HCT116 (cell line): ENCODE measurements around the gene CELF2. TPM values are rescaled to one million over a fixed set of nuclear protein-coding genes. Genes with fewer than 3 reads are reported as not detected.

Source experiments
- ATAC-seq: fragments of 200-7000 bp; cut with Tn5 transposase; 2 replicates; pipeline ENCODE4 v1.9.1; 2020; ENCODE audit warnings: mild to moderate bottlenecking, moderate library complexity
- BruUV-seq: library from RNA; stranded (reverse); fragments of 400-500 nt; replicated peaks from 2 replicates; lab custom pipeline; 2021; lab: Mats Ljungman, UMichigan
- CTCF ChIA-PET: fragments of 300-600 bp; sonication (Branson Sonifier 250); formaldehyde crosslinking; loops from one replicate; lab custom pipeline; 2021; ENCODE audit warnings: antibody characterized with exemption; lab: Charles Lee
- POLR2A ChIA-PET: fragments of 300-600, 350-600 bp; sonication (Branson Sonifier 250); formaldehyde crosslinking; loops from one replicate; lab custom pipeline; 2021; ENCODE audit warnings: antibody characterized with exemption; lab: Charles Lee
- RAD21 ChIA-PET, 2 experiments: fragments of 300-600 bp; sonication (Branson Sonifier 250); formaldehyde crosslinking; loops; one replicate each; lab custom pipeline; 2023; ENCODE audit warnings: low total read pairs in 2 of 2; ENCODE audit not compliant: uncharacterized antibody in 2 of 2, unreplicated experiment in 2 of 2, low non-redundant PET in 1 of 2; lab: Charles Lee
- DNase-seq: peaks from one replicate; pipeline ENCODE4 v3.0.0-alpha.2; 2010; ENCODE audit warnings: low read depth, low spot score
- H2AFZ ChIP-seq: fragments of 200-600 bp; shearing (Covaris generic), sonication (generic); 2 replicates; pipeline ENCODE4 v1.6.1; 2017; ENCODE audit warnings: low read depth, mixed run types, mixed read lengths, antibody characterized with exemption, low read length; ENCODE audit not compliant: poor library complexity, severe bottlenecking
- H3K27ac ChIP-seq: 2 replicates; pipeline ENCODE4 v1.5.1; 2012; ENCODE audit warnings: low read depth, low read length
- H3K27me3 ChIP-seq: fragments of 200-600 bp; sonication (generic); 2 replicates; pipeline ENCODE4 v1.6.1; 2016; ENCODE audit warnings: mixed run types, low read length, mixed read lengths; ENCODE audit not compliant: insufficient read depth
- H3K36me3 ChIP-seq, 2 experiments: fragments of 200-500 bp in 1 of 2; fragments of 200-600 bp in 1 of 2; sonication (Bioruptor generic) in 1 of 2; sonication (generic) in 1 of 2; 2 replicates each; pipeline versions ENCODE4 v1.5.1 to v1.6.1; 2014 to 2016; ENCODE audit warnings: low read length in 2 of 2, inconsistent platforms in 1 of 2, mixed read lengths in 1 of 2, mixed run types in 1 of 2; ENCODE audit not compliant: insufficient read depth in 2 of 2, control insufficient read depth in 1 of 2
- H3K4me1 ChIP-seq, 2 experiments: fragments of 200-600 bp in 1 of 2; sonication (generic) in 1 of 2; 2 replicates each; pipeline versions ENCODE4 v1.5.1 to v1.6.1; 2012 to 2017; ENCODE audit warnings: low read length in 2 of 2, inconsistent platforms in 1 of 2, mild to moderate bottlenecking in 1 of 2, mixed read lengths in 1 of 2, mixed run types in 1 of 2, moderate library complexity in 1 of 2; ENCODE audit not compliant: insufficient read depth in 2 of 2, control insufficient read depth in 1 of 2
- H3K4me2 ChIP-seq: fragments of 200-600 bp; sonication (generic); 2 replicates; pipeline ENCODE4 v1.6.1; 2017; ENCODE audit warnings: mixed run types, low read length, mixed read lengths
- H3K4me3 ChIP-seq, 2 experiments: fragments of 200-600 bp in 1 of 2; sonication (generic) in 1 of 2; replicated peaks in 1 of 2; 2 replicates each; pipeline ENCODE4 v1.5.1; 2011 to 2016; ENCODE audit warnings: low read length in 2 of 2, control low read depth in 1 of 2, low read depth in 1 of 2, mild to moderate bottlenecking in 1 of 2, mixed read lengths in 1 of 2, mixed run types in 1 of 2
- H3K79me2 ChIP-seq: fragments of 200-600 bp; sonication (generic); 2 replicates; pipeline ENCODE4 v1.6.1; 2017; ENCODE audit warnings: mild to moderate bottlenecking, mixed run types, low read length, moderate library complexity, mixed read lengths; ENCODE audit not compliant: insufficient read depth
- H3K9ac ChIP-seq: fragments of 200-600 bp; sonication (generic); 2 replicates; pipeline ENCODE4 v1.6.1; 2016; ENCODE audit warnings: low read length, mixed read lengths
- H3K9me2 ChIP-seq: fragments of 200-600 bp; sonication (generic), shearing (Covaris generic); 2 replicates; pipeline ENCODE4 v1.6.1; 2017; ENCODE audit warnings: mixed run types, mild to moderate bottlenecking, moderate library complexity; ENCODE audit not compliant: insufficient read depth
- H3K9me3 ChIP-seq, 2 experiments: fragments of 200-500 bp in 1 of 2; fragments of 200-600 bp in 1 of 2; sonication (Bioruptor generic) in 1 of 2; sonication (generic) in 1 of 2; 2 replicates each; pipeline ENCODE4 v1.6.1; 2014 to 2017; ENCODE audit warnings: low read length in 2 of 2, mixed read lengths in 2 of 2, inconsistent platforms in 1 of 2, low read depth in 1 of 2, mild to moderate bottlenecking in 1 of 2, mixed run types in 1 of 2, moderate library complexity in 1 of 2; ENCODE audit not compliant: control insufficient read depth in 1 of 2, insufficient read depth in 1 of 2
- H4K20me1 ChIP-seq: fragments of 200-600 bp; sonication (generic), shearing (Covaris generic); 2 replicates; pipeline ENCODE4 v1.6.1; 2017; ENCODE audit warnings: mixed run types, mild to moderate bottlenecking, moderate library complexity; ENCODE audit not compliant: insufficient read depth
- ATF3 ChIP-seq: IDR thresholded peaks from 2 replicates; pipeline ENCODE4 v1.6.1; 2012
- CBX3 ChIP-seq: IDR thresholded peaks from 2 replicates; pipeline ENCODE4 v1.6.1; 2012; ENCODE audit warnings: low read depth
- EGR1 ChIP-seq: IDR thresholded peaks from 2 replicates; pipeline ENCODE4 v1.6.1; 2012; ENCODE audit warnings: low read depth
- EZH2 ChIP-seq: fragments of 200-600 bp; sonication (generic); IDR thresholded peaks from 2 replicates; pipeline ENCODE4 v1.6.1; 2017; ENCODE audit warnings: antibody characterized with exemption, mixed run types
- JUND ChIP-seq: IDR thresholded peaks from 2 replicates; pipeline ENCODE4 v1.6.1; 2012
- POLR2A ChIP-seq: IDR thresholded peaks from 2 replicates; pipeline ENCODE4 v1.7.0; 2011; ENCODE audit warnings: borderline replicate concordance; ENCODE audit not compliant: insufficient read depth, insufficient read length; ENCODE audit errors: extremely low read depth
- POLR2AphosphoS5 ChIP-seq: IDR thresholded peaks from 2 replicates; pipeline ENCODE4 v1.6.1; 2011; ENCODE audit warnings: mild to moderate bottlenecking, low read depth, low read length, moderate library complexity
- REST ChIP-seq: IDR thresholded peaks from 2 replicates; pipeline ENCODE4 v1.6.1; 2012; ENCODE audit warnings: low read depth
- TCF7L2 ChIP-seq: IDR thresholded peaks from 2 replicates; pipeline ENCODE4 v1.7.0; 2011; ENCODE audit warnings: borderline replicate concordance, inconsistent platforms; ENCODE audit not compliant: insufficient read depth, insufficient read length; ENCODE audit errors: extremely low read depth
- ZBTB33 ChIP-seq: IDR thresholded peaks from 2 replicates; pipeline ENCODE4 v1.6.1; 2011; ENCODE audit warnings: mild to moderate bottlenecking, low read length, moderate library complexity; ENCODE audit not compliant: insufficient replicate concordance; ENCODE audit errors: extremely low read depth
- ZFX ChIP-seq: fragments of 450-650 bp; IDR thresholded peaks from 2 replicates; pipeline ENCODE4 v1.6.1; 2017
- ZNF274 ChIP-seq: fragments of 200-500 bp; sonication (Bioruptor generic); IDR thresholded peaks from 2 replicates; pipeline ENCODE4 v1.6.1; 2014; ENCODE audit warnings: mild to moderate bottlenecking, low read depth, low read length, inconsistent platforms
- intact Hi-C: fragments of 100-400 bp; cut with micrococcal nuclease; formaldehyde crosslinking; loops from 2 replicates; pipeline ENCODE4 v1.10.0; 2022
- total RNA-seq: library from RNA; stranded (reverse); gene quantifications from one replicate; pipeline ENCODE4 v1.2.1, GENCODE V29; 2021; ENCODE audit not compliant: unreplicated experiment

The CELF2 gene
- total RNA-seq, 1 experiment from 2014 or later: 0.66 TPM

- TF ChIP-seq ATF3 (no peak), JUND (no peak), REST (no peak), ZNF274 (no peak), ZFX (no peak)
- TF ChIP-seq, all 23 proteins: peak for 0
Observed at GRCh38 chr10:11105676-11106004, 88.0 kb downstream of the CELF2 start (continued).

- intact Hi-C loops: no loop called here
- H3K4me3 ChIP-seq: no peak overlapping the region
- no peaks in the 10 kb centered on the region for H3K4me1 ChIP-seq
- no peaks in the 10 kb centered on the region for H3K9me3 ChIP-seq
- ATAC-seq (no peak), DNase-seq (no peak)
- CTCF ChIA-PET: interaction anchor here (0.8 kb wide), 1 partner anchor 164 kb away, joined by 3 read pairs; no protein-coding TSS in a partner anchor
- POLR2A ChIA-PET: no interaction called here
- no peaks in the 10 kb centered on the region for H3K36me3 ChIP-seq
- H3K79me2 ChIP-seq: no peaks in the 10 kb centered on the region
- no peak overlapping the region for H3K27ac ChIP-seq
- H3K9ac ChIP-seq: no peak overlapping the region
- RAD21 ChIA-PET: no interaction called here
- no peak overlapping the region for H2AFZ ChIP-seq
- no peaks in the 10 kb centered on the region for H3K9me2 ChIP-seq
- H3K27me3 ChIP-seq: no peaks in the 10 kb centered on the region
- H4K20me1 ChIP-seq: no peaks in the 10 kb centered on the region
- no TSS peak for BruUV-seq
- no peak overlapping the region for H3K4me2 ChIP-seq
- TF ChIP-seq EZH2 (no peak), JUND (no peak), POLR2AphosphoS5 (no peak), ZBTB33 (no peak), TCF7L2 (no peak), POLR2A (no peak), CBX3 (no peak), REST (no peak), EGR1 (no peak)
Observed at GRCh38 chr10:11106621-11107374, 89.1 kb downstream of the CELF2 start.
